Gastrocnemius medialis (tissue), 4 donors: Measurements from ENCODE around the gene ZCCHC17.

Experiments used
- CTCF ChIP-seq, 5 experiments: fragments of 450-650 bp in 3 of 5; fragments of 200-600 bp in 2 of 5; sonication (generic) in 2 of 5; IDR thresholded peaks in 4 of 5; conservative IDR thresholded peaks in 1 of 5; 1 replicate in 4 of 5; 2 replicates in 1 of 5; pipeline ENCODE4 v1.5.1; 2016 to 2019; ENCODE audit warnings: antibody characterized with exemption in 5 of 5, mild to moderate bottlenecking in 3 of 5, moderate library complexity in 3 of 5
- POLR2A ChIP-seq, 2 donors: fragments of 450-650 bp; IDR thresholded peaks; one replicate each; pipeline ENCODE4 v1.6.1; 2017; ENCODE audit warnings: antibody characterized with exemption in 2 of 2, mild to moderate bottlenecking in 2 of 2, moderate library complexity in 2 of 2

DNA sequence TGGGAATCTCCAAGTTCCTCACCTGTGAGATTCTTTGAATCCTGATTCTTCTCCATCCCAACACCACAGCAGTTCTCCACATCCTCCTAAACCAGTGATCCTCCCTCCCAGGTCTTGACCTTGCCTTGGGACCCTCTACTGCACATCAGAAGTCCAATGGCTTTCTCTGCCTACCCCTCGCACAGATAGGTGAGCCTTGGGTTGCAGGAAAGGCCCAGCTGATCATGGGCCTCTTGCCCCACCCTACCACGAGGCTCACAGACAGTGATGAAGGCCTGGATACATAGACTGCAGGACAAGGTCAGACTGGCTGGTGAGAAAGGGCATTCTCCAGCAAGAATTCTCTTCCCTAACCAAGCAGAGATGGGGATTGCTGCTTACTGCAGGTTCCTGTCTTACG, 75.2 kb downstream of the ZCCHC17 start:
- TF ChIP-seq CTCF (IDR thresholded peaks at IDR 0.05 in 4 of 5, conservative IDR thresholded peaks at IDR 0.05 in 1 of 5) (no peak), POLR2A (IDR thresholded peaks at IDR 0.05) (no peak)
